Activated T-helper 2 cell treated with anti-CD3 and anti-CD28 coated beads, Interferon-gamma antibody, Interleukin-2, Interleukin-4, amounts not matched to agents 10 μg/mL and 5 μg/mL and 100 μg/mL, durations not matched to agents 14 hours and 24 hours and 36 hours (primary cell): Measurements from ENCODE around the gene DOCK1. TPM values are rescaled to one million over a fixed set of nuclear protein-coding genes. Genes with fewer than 3 reads are reported as not detected.

Source experiments
- DNase-seq: peaks from one replicate; pipeline ENCODE4 v3.0.0; 2021; ENCODE audit warnings: low spot score
- H3K27ac Mint-ChIP-seq: one replicate; pipeline ENCODE4 v1.8.0; 2021; ENCODE audit warnings: mixed read lengths
- H3K27me3 Mint-ChIP-seq: one replicate; pipeline ENCODE4 v1.8.0; 2021; ENCODE audit warnings: low read depth, mixed read lengths
- H3K36me3 Mint-ChIP-seq: one replicate; pipeline ENCODE4 v1.8.0; 2021; ENCODE audit warnings: low read depth, mixed read lengths
- H3K4me1 Mint-ChIP-seq: one replicate; pipeline ENCODE4 v1.8.0; 2021; ENCODE audit warnings: low read depth, mixed read lengths
- H3K4me3 Mint-ChIP-seq: one replicate; pipeline ENCODE4 v1.8.0; 2021; ENCODE audit warnings: low read depth, mild to moderate bottlenecking, moderate library complexity, mixed read lengths
- H3K9me3 Mint-ChIP-seq: one replicate; pipeline ENCODE4 v1.8.0; 2021; ENCODE audit warnings: mixed read lengths
- intact Hi-C: fragments of 100-400 bp; cut with micrococcal nuclease; formaldehyde crosslinking; loops from one replicate; pipeline ENCODE4 v1.15.1; 2023
- total RNA-seq: library from RNA; stranded (reverse); gene quantifications from 2 replicates; pipeline ENCODE4 v1.2.3, GENCODE V29; 2022

DOCK1 gene
- total RNA-seq, 1 donor from 2014 or later = 0.59 TPM

DNA sequence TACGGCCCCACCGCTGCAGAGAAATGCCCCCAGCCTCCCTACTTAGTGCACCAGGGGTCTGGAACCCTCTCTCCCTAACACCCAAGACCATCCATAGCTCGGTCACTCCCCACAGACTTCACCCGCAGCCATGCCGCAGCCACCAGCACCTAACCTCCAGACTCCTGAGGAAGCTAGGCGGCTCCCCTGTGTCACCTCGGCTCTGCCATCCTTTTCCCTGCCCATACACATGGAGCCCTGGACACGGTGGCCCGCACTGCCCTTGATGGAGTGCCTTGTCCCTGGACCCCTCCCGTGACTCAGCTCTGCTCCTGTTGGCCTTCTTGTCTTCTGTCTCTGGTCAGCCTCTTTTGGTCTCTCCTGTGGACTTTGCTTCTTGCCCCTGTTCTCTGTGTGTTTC, 183.7 kb downstream of the DOCK1 start:
- Mint-ChIP-seq H3K27me3 (no peaks in the 10 kb centered on the region), H3K36me3 (no peaks in the 10 kb centered on the region), H3K4me3 (no peak overlapping the region), H3K9me3 (no peaks in the 10 kb centered on the region), H3K27ac (no peak overlapping the region), H3K4me1 (no peaks in the 10 kb centered on the region)
- intact Hi-C loops = no loop called here
- DNase-seq = no peak

DNA sequence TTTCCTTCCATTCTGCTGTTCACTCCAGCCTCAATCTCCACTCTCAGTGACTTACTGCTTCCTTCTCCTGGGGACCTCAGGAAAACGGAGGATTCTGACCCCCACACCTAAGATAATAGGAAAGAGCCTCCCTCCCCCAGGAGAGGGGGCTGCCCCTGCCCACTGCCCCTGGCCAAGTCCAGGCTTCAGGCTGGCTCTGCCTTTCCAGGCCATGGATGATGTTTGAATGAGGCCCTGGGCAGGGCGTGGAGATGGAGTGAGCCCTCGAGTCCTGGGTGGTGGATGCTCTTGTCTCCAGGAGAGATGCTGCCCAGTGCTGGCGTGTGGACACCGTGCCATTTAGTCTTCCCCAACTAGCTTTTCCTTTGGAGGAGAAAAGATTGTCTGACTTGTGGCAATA, 184.2 kb downstream of the DOCK1 start:
- Mint-ChIP-seq H3K4me1 (no peaks in the 10 kb centered on the region), H3K36me3 (no peaks in the 10 kb centered on the region), H3K9me3 (no peaks in the 10 kb centered on the region), H3K27me3 (no peaks in the 10 kb centered on the region), H3K4me3 (no peak overlapping the region), H3K27ac (no peak overlapping the region)
- no peak for DNase-seq
- intact Hi-C loops = no loop called here

DNA sequence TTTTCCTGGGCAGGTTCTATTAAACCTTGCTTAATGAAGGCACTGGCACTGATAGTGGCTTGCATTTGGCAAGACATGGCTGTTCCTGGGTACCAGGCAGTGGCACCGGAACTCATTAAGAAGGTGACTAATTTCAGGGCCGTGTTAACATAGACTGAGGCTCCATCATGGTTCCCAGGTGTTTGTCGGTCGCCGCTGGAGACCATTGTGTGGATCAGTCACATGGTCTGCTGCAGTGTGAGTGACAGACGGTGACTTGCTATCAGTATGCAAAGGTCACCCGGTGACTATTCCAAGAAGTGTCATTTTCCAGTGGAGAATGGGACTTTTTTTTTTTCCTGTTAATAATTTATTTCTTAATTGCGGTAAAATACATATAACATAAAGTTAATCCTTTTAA, 184.9 kb downstream of the DOCK1 start:
- no peak for DNase-seq
- Mint-ChIP-seq H3K27me3 (no peaks in the 10 kb centered on the region), H3K27ac (no peak overlapping the region), H3K4me1 (no peaks in the 10 kb centered on the region), H3K36me3 (no peaks in the 10 kb centered on the region), H3K9me3 (no peaks in the 10 kb centered on the region), H3K4me3 (no peak overlapping the region)
- intact Hi-C loops = no loop called here

DNA sequence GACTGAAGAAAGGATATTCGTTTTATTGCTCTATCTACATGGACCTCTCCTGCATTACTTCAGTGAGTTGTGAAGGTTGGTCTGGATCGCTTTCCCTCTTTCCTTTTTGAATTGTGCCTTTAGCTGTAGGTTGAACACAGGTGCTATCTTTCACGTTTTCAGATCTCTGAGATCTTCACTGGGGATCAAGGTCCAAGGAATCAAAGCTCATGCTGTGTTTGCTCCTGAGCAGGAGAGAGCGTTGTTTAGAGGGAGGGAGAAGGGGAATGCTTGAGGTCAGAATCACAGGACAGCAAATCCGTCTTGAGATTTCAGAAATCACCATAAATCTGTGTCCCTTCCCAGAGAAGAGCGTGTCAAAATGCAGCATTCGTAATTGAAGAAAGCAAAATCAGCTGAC, 186.1 kb downstream of the DOCK1 start:
- Mint-ChIP-seq H3K36me3 (no peaks in the 10 kb centered on the region), H3K9me3 (no peaks in the 10 kb centered on the region), H3K27me3 (no peaks in the 10 kb centered on the region), H3K4me1 (no peaks in the 10 kb centered on the region), H3K27ac (no peak overlapping the region), H3K4me3 (no peak overlapping the region)
- intact Hi-C loops = no loop called here
- DNase-seq = no peak

DNA sequence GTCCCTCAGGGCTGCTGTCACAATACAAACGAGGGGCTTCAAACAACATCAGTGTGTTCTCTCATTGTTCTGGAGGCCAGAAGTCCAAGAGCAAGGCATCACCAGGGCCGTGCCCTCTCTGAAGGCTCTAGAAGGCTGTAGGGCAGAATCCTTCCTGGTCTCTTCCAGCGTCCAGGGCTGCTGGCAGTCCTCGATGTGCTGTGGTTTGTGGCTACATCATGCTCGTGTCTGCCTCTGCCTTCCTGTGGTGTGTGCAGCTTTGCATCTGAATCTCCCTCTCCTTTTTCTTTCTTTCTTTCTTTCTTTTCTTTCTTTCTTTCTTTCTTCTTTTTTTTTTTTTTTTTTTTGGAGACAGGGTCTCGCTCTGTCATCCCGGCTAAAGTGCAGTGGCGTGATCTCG, 187.7 kb downstream of the DOCK1 start:
- Mint-ChIP-seq H3K27me3 (no peaks in the 10 kb centered on the region), H3K4me1 (no peaks in the 10 kb centered on the region), H3K9me3 (no peaks in the 10 kb centered on the region), H3K4me3 (no peak overlapping the region), H3K27ac (no peak overlapping the region), H3K36me3 (no peaks in the 10 kb centered on the region)
- DNase-seq = no peak
- intact Hi-C loops = no loop called here

DNA sequence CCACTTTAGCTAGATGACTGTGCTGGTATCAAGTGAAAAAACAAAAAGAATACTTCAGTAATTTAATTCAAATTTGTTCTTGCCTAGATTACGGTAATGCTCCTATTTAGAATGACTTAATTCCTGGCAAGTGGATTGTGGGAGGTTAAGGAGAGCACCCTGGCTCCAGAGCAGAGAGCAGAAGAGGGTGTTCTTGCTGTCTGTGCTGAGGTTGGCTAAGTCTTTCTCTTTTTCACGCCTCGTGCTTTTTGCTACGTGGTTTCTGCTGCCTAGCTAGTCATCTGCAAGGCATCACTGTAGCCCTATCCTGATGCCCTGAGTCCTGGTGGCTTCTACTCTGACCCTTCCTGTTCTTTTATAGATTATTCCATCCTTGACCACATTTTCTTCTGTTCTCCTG, 189.8 kb downstream of the DOCK1 start:
- Mint-ChIP-seq H3K4me3 (no peak overlapping the region), H3K9me3 (peaks cover 3% of the 10 kb centered on the region)

DNA sequence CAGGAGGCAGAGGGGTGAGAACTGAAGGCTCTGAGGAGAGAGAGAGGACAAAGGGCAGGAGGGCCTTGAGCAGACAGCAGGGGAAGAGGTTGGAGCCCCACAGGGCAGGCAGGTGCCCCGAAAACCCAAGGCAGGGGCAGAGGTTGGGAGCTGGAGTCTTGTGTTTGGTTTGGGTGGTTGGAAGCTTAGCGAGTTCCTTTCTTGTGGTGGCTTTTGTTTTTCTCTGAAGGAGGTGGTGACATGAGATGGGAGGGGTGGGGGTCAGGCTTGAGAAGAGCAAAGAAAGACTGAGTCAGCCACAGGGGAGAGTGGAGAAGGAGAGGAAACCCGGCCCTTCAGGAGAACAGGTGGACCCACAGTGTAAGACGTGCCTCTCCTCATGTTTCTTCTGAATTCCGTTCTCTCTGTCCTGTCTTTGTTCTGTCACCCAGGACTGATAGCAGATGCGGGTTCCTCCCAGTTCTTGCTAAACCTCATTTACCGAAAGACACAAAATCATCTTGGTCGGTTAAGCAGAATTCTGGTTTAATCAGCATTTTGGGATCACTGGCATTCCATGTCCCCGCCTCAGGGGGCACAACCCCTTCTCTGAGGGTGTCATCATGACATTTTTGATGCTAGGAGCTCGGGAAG, 195.9 kb downstream of the DOCK1 start:
- no peaks in the 10 kb centered on the region for H3K27me3 Mint-ChIP-seq
- no peaks in the 10 kb centered on the region for H3K36me3 Mint-ChIP-seq
- no peak overlapping the region for H3K4me3 Mint-ChIP-seq
- intact Hi-C loops = no loop called here
- H3K27ac Mint-ChIP-seq = no peak overlapping the region
- no peaks in the 10 kb centered on the region for H3K4me1 Mint-ChIP-seq
- no peak for DNase-seq
- peaks cover 3% of the 10 kb centered on the region for H3K9me3 Mint-ChIP-seq

More for the DNA sequence above, 189.8 kb downstream of the DOCK1 start:
- Mint-ChIP-seq H3K36me3 (no peaks in the 10 kb centered on the region), H3K27me3 (no peaks in the 10 kb centered on the region), H3K27ac (no peak overlapping the region), H3K4me1 (no peaks in the 10 kb centered on the region)
- DNase-seq = no peak
- intact Hi-C loops = no loop called here

DNA sequence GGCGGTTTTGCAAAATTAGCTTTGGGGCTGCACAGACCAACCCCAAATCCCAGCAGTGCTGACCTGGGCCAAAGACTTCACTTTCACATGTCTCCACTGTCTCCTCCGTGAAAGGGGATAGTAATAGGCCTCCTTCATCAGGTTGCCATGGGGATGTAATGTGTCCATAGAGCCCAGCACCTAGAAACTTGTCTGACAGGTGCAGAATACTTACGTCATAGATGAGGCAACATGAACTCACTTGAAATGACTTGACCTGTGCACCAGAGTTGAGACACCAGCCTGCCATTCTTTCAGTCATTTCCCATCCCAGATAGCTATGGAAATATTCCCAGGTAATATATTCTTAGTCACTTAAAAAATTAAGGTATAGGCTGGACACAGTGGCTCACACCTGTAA, 196.9 kb downstream of the DOCK1 start:
- peaks cover 3% of the 10 kb centered on the region for H3K9me3 Mint-ChIP-seq

DNA sequence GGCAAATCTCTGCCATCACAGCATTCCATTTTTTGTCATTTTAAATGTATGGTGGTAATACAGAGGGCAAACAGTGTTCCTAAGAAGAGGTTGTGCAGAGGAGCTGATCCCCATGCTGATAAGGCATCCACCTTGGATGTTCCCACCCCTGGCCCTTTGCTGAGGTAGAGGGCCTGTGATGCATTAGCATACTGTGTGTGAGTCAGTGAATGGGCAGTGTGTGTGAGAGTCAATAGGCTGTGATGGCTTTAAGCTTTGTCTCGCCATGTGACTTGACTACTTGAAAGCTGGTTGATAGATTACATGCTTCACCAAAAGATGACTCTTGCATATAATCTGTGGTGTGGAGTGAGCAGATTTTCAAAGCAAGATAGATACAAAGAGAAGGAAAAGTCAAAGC, 209.9 kb downstream of the DOCK1 start:
- H3K27me3 Mint-ChIP-seq = peaks cover 2% of the 10 kb centered on the region
- no peak overlapping the region for H3K4me3 Mint-ChIP-seq
- H3K36me3 Mint-ChIP-seq = no peaks in the 10 kb centered on the region
- H3K9me3 Mint-ChIP-seq = no peaks in the 10 kb centered on the region
- intact Hi-C loops = no loop called here
- no peak overlapping the region for H3K27ac Mint-ChIP-seq
- no peak for DNase-seq
- H3K4me1 Mint-ChIP-seq = no peaks in the 10 kb centered on the region

More for the DNA sequence above, 196.9 kb downstream of the DOCK1 start:
- DNase-seq = no peak
- intact Hi-C loops = no loop called here
- Mint-ChIP-seq H3K27ac (no peak overlapping the region), H3K4me3 (no peak overlapping the region), H3K27me3 (no peaks in the 10 kb centered on the region), H3K36me3 (no peaks in the 10 kb centered on the region), H3K4me1 (no peaks in the 10 kb centered on the region)

DNA sequence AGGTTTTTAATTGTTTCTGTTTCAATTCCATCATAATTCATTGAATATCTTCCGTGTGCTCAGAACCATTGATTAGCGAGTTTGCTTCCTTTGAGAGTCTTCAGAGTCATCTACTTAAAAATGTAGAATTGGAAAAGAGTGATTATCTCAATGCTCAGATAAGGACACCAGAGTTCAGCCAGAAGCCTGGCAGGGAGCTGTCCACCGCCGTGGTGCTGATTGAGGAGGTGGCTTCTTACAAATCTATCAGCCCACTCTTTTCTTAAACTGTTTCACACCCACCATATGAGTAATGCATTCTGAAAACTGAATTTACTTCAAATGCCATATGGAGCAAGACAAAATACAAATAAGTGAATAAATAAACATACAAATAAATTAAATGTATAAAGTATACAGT, 211.9 kb downstream of the DOCK1 start:
- Mint-ChIP-seq H3K27ac (no peak overlapping the region), H3K36me3 (no peaks in the 10 kb centered on the region), H3K9me3 (no peaks in the 10 kb centered on the region), H3K4me3 (no peak overlapping the region), H3K27me3 (peaks cover 2% of the 10 kb centered on the region), H3K4me1 (no peaks in the 10 kb centered on the region)
- DNase-seq = peak; percentile 11
- intact Hi-C loops = no loop called here

DNA sequence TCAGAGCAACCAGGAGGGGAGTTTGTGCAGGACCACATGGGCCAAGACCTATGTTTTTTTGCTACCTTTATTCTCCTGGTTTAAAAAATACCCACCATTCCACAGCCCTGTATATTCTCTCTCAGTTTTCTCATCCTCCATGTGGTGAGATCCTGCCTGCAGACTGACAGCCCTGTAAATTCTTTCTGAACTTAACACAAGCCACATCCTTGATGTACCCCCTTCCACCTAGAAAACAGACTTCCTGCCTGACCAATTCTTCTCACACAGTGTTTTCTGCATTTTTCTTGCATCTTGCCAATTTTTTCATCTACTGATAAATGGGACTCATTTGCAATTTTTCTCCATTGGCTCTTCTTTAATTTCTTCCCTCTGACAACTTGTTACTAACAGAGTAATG, 212.8 kb downstream of the DOCK1 start:
- Mint-ChIP-seq H3K27ac (no peak overlapping the region), H3K36me3 (no peaks in the 10 kb centered on the region), H3K9me3 (no peaks in the 10 kb centered on the region), H3K27me3 (peaks cover 2% of the 10 kb centered on the region), H3K4me3 (no peak overlapping the region), H3K4me1 (no peaks in the 10 kb centered on the region)
- DNase-seq = no peak
- intact Hi-C loops = no loop called here

DNA sequence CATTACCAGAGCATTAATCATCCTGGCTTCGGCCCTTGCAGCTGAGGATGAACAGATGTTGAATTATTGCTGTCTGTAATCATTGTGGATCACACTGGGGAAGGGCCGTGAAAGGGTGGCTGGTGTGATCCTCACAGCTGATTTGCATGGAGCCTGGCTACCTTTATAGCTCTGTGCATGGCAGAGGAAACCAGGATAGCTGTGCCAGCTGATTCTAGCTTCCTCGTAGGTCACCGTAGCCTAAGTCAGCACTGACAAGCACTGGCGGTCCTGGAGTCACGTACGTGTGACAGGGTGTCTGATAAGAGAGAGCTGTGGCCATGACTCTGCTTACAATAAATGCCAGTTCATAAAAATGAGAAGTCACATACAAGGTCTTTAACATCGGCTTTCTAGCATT, 214.7 kb downstream of the DOCK1 start:
- Mint-ChIP-seq H3K9me3 (no peaks in the 10 kb centered on the region), H3K36me3 (no peaks in the 10 kb centered on the region), H3K27ac (no peak overlapping the region), H3K27me3 (peaks cover 2% of the 10 kb centered on the region), H3K4me1 (no peaks in the 10 kb centered on the region), H3K4me3 (no peak overlapping the region)
- DNase-seq = no peak
- intact Hi-C loops = no loop called here

DNA sequence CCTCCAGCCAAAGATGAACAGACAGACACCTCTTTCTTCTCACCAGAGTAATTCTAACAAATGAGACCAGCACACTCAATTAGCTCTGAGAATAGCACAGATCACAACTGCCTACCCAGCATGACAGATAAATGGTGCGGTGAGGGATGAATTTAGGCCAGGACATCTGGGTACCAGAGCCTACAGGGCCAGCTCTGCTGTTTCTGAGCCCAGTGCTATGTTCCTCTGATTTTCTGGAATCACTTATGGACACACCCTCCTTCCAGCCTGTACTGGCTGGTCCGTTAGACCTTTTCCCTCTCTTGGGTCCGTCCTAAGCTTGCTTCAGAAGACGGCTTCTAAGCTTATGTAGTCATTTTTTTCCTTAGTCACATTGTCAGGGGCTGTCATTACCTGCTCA, 217.6 kb downstream of the DOCK1 start:
- intact Hi-C loops = no loop called here
- Mint-ChIP-seq H3K27me3 (peaks cover 2% of the 10 kb centered on the region), H3K27ac (no peak overlapping the region), H3K9me3 (no peaks in the 10 kb centered on the region), H3K4me1 (no peaks in the 10 kb centered on the region), H3K4me3 (no peak overlapping the region), H3K36me3 (no peaks in the 10 kb centered on the region)
- no peak for DNase-seq

DNA sequence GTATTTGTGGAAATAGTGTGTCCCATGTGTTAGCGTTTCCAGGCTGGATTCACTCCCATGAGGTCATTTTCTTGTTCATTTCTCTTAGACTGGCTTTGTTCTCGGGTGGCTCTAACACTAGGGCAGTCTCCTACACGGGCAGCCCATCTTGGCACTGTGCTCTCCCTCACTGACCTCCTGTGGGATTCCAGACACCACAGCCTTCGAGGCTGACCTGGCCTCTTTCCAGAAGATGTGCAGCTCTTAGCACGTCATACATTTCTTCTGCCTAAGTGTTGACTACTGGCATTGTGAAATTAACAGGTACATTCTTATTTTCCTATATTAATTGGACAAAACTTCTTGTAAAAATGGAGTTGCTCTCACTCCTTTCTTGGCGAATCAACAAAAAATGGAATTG, 218.4 kb downstream of the DOCK1 start:
- Mint-ChIP-seq H3K4me1 (no peaks in the 10 kb centered on the region), H3K9me3 (no peaks in the 10 kb centered on the region), H3K4me3 (no peak overlapping the region), H3K36me3 (no peaks in the 10 kb centered on the region), H3K27me3 (peaks cover 2% of the 10 kb centered on the region), H3K27ac (no peak overlapping the region)
- no peak for DNase-seq
- intact Hi-C loops = no loop called here
